HG03565 (cell line): ENCODE measurements around the gene GPR6.

Experiments used
- ATAC-seq: cut with Tn5 transposase; IDR thresholded peaks from one replicate; pipeline ENCODE4 v1.9.1; 2021; ENCODE audit warnings: mild to moderate bottlenecking, moderate library complexity; ENCODE audit not compliant: unreplicated experiment

GPR6 gene

GRCh38 chr6:109978174-109979032 is at the start of gene GPR6:
Gene GPR6 (plus strand): TSS chr6:109978311. CDS start chr6:109979113, 802 bp downstream.
- ATAC-seq = no peak

- no peak for ATAC-seq
Observed at GRCh38 chr6:109934293-109934692, 43.8 kb upstream of the GPR6 start.

GRCh38 chr6:109939654-109940053 is 38.5 kb upstream of the GPR6 start:
- no peak for ATAC-seq

GRCh38 chr6:109944448-109944847 is 33.7 kb upstream of the GPR6 start:
- ATAC-seq = no peak

GRCh38 chr6:109945091-109945490 is 33.0 kb upstream of the GPR6 start:
- ATAC-seq = no peak

GRCh38 chr6:109946979-109947378 is 31.1 kb upstream of the GPR6 start:
- ATAC-seq = no peak

GRCh38 chr6:109949281-109950065 is 28.6 kb upstream of the GPR6 start:
- ATAC-seq = no peak

GRCh38 chr6:109955491-109955890 is 22.6 kb upstream of the GPR6 start:
- ATAC-seq = no peak

- no peak for ATAC-seq
Observed at GRCh38 chr6:109958626-109959025, 19.5 kb upstream of the GPR6 start.

GRCh38 chr6:109961611-109962041 is 16.5 kb upstream of the GPR6 start:
- ATAC-seq = no peak

- no peak for ATAC-seq
Observed at GRCh38 chr6:109962271-109962670, 15.8 kb upstream of the GPR6 start.

- ATAC-seq = no peak
Observed at GRCh38 chr6:109963598-109964170, 14.4 kb upstream of the GPR6 start.

GRCh38 chr6:109964949-109965348 is 13.2 kb upstream of the GPR6 start:
- ATAC-seq = no peak

GRCh38 chr6:109966299-109966698 is 11.8 kb upstream of the GPR6 start:
- no peak for ATAC-seq

- ATAC-seq = no peak
Observed at GRCh38 chr6:109977791-109978173, 329 bp upstream of the GPR6 start.

GRCh38 chr6:109979033-109979921 is 1.2 kb downstream of the GPR6 start:
- no peak for ATAC-seq

GRCh38 chr6:109984410-109984809 is 6.3 kb downstream of the GPR6 start:
- ATAC-seq = no peak

- ATAC-seq = no peak
Observed at GRCh38 chr6:109987196-109987595, 9.1 kb downstream of the GPR6 start.

GRCh38 chr6:109991201-109992101 is 13.3 kb downstream of the GPR6 start:
- no peak for ATAC-seq
